LNCAP (cell line): ENCODE measurements around the gene RORB.

Experiments
- TF ChIP-seq, protein P1 (sequence below): fragments of 450-650 bp; IDR thresholded peaks from 2 replicates; pipeline ENCODE4 v1.5.1; 2017; ENCODE audit warnings: mild to moderate bottlenecking

Gene RORB

DNA sequence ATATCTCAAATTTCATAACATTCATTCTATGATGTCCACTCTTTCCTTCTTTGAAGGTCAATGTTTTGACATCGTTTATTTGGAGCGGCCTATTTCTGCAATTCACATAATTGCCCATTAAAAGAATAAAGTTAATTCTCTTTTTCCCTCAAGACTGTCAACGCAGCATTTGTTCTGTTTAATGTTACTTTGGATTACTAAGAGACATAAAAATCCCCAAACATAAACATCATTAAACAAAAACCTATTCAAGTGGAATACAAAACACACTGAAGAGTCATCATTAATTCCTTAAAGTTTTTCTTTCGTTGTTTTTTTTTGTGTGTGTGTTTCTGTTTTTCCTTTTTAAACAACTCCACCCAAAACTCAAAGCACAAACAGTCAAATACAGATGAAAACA is 239.5 kb downstream of the RORB start:
- TF ChIP-seq, protein P1, sequence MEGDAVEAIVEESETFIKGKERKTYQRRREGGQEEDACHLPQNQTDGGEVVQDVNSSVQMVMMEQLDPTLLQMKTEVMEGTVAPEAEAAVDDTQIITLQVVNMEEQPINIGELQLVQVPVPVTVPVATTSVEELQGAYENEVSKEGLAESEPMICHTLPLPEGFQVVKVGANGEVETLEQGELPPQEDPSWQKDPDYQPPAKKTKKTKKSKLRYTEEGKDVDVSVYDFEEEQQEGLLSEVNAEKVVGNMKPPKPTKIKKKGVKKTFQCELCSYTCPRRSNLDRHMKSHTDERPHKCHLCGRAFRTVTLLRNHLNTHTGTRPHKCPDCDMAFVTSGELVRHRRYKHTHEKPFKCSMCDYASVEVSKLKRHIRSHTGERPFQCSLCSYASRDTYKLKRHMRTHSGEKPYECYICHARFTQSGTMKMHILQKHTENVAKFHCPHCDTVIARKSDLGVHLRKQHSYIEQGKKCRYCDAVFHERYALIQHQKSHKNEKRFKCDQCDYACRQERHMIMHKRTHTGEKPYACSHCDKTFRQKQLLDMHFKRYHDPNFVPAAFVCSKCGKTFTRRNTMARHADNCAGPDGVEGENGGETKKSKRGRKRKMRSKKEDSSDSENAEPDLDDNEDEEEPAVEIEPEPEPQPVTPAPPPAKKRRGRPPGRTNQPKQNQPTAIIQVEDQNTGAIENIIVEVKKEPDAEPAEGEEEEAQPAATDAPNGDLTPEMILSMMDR: no peak

DNA sequence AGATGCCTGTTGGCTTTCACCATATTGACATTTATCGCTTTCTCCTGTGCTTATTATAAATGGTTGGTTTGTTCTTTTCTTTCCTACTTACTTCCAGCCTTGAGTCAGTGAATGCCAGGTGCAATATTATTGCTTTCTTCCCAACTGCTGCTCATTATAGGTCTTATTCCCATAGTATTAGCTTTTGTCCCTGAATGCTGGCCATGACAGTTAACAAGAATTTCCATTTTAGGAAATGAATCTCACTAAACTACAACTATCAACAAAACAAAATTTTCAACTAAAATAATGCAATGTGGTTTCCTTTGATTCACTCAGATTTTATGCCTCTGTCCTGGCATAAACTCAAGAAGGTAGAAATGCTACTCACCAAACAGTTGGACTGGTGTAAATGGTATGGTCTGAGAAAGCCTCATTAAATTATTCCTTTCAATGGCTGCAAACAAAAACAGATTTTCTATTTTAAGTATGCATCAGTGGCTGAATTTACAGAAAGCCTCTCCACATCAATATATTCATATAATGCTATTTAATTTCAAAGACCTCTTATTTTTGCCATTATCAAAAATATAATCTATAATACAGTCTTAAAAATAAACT is 245.2 kb downstream of the RORB start:
- TF ChIP-seq, protein P1: no peak
